DOHH2 (cell line): ENCODE data around the gene GPN2.

Source experiments
- H3F3A ChIP-seq: fragments of 200-600 bp; sonication (generic), shearing (Covaris generic); 2 replicates; pipeline ENCODE4 v1.6.0; 2016; ENCODE audit warnings: antibody characterized with exemption, mild to moderate bottlenecking; ENCODE audit not compliant: control insufficient read depth, insufficient read depth
- H3K27ac ChIP-seq: fragments of 200-600 bp; sonication (generic); 2 replicates; pipeline ENCODE4 v1.5.1; 2014; ENCODE audit warnings: low read depth, mild to moderate bottlenecking, low read length, moderate library complexity
- H3K27me3 ChIP-seq: fragments of 200-600 bp; sonication (generic); 2 replicates; pipeline ENCODE4 v1.6.1; 2014; ENCODE audit warnings: mild to moderate bottlenecking, low read length, mixed read lengths; ENCODE audit not compliant: control insufficient read depth
- H3K36me3 ChIP-seq: fragments of 200-600 bp; sonication (generic); 2 replicates; pipeline ENCODE4 v1.6.1; 2014; ENCODE audit warnings: mild to moderate bottlenecking, low read length, moderate library complexity, mixed read lengths; ENCODE audit not compliant: control insufficient read depth
- H3K4me1 ChIP-seq: fragments of 200-600 bp; sonication (generic); 2 replicates; pipeline ENCODE4 v1.6.1; 2014; ENCODE audit warnings: mild to moderate bottlenecking, low read length, mixed read lengths; ENCODE audit not compliant: control insufficient read depth
- H3K4me2 ChIP-seq: fragments of 200-600 bp; sonication (generic); 2 replicates; pipeline ENCODE4 v1.6.0; 2014; ENCODE audit warnings: mild to moderate bottlenecking, low read length, moderate library complexity
- H3K4me3 ChIP-seq: fragments of 200-600 bp; sonication (generic); 2 replicates; pipeline ENCODE4 v1.5.1; 2014; ENCODE audit warnings: mild to moderate bottlenecking, low read length, mixed read lengths
- H3K79me2 ChIP-seq: fragments of 200-600 bp; sonication (generic); 2 replicates; pipeline ENCODE4 v1.6.1; 2014; ENCODE audit warnings: mild to moderate bottlenecking, low read length, mixed read lengths; ENCODE audit not compliant: control insufficient read depth
- H3K9me2 ChIP-seq: fragments of 200-600 bp; sonication (generic); replicated peaks from 2 replicates; pipeline ENCODE4 v1.6.1; 2014; ENCODE audit warnings: mild to moderate bottlenecking, low read length, mixed read lengths; ENCODE audit not compliant: control insufficient read depth
- H3K9me3 ChIP-seq: fragments of 200-600 bp; sonication (generic); 2 replicates; pipeline ENCODE4 v1.6.1; 2014; ENCODE audit warnings: antibody characterized with exemption, low read length, mixed read lengths; ENCODE audit not compliant: control insufficient read depth, insufficient read depth
- H4K20me1 ChIP-seq: fragments of 200-600 bp; sonication (generic); 2 replicates; pipeline ENCODE4 v1.6.0; 2014; ENCODE audit warnings: low read depth, mild to moderate bottlenecking, antibody characterized with exemption, low read length, moderate library complexity; ENCODE audit not compliant: control insufficient read depth, insufficient read depth
- CTCF ChIP-seq: fragments of 200-600 bp; sonication (generic); IDR thresholded peaks from one replicate; pipeline ENCODE4 v1.5.1; 2014; ENCODE audit warnings: antibody characterized with exemption, mild to moderate bottlenecking, low read depth, low read length; ENCODE audit not compliant: poor library complexity, severe bottlenecking
- EZH2phosphoT487 ChIP-seq: fragments of 200-600 bp; sonication (generic); IDR thresholded peaks from 2 replicates; pipeline ENCODE4 v1.6.1; 2017; ENCODE audit warnings: borderline replicate concordance, mild to moderate bottlenecking, antibody characterized with exemption, low read length, moderate library complexity, mixed read lengths

GPN2 gene

DNA sequence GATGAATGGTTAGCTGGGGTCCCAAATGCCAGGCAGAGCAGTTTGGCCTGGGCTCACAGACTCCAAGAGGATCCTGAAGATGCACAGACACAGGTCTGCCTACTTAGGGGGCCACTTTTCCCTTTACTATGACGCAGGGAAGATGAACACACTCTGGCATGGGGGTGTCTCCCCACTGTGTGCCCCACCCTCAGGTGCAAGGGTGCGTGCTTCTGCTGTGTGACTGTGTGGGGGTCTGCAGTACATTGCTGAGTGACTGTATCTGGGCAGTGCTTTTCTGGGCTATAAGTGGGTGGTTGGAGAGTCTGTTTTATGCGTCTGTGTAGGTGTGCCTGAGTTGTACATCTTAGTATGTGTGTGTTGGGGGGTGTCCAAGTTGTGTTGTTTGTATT is 19.9 kb upstream of the GPN2 start:
- Histone ChIP-seq H3K27me3 (no peaks in the 10 kb centered on the region), H3K36me3 (no peaks in the 10 kb centered on the region), H3K27ac (no peak overlapping the region), H3K4me1 (no peaks in the 10 kb centered on the region), H4K20me1 (no peaks in the 10 kb centered on the region), H3K4me2 (no peak overlapping the region), H3F3A (no peaks in the 10 kb centered on the region), H3K9me2 (no peaks in the 10 kb centered on the region), H3K79me2 (no peaks in the 10 kb centered on the region), H3K9me3 (no peaks in the 10 kb centered on the region), H3K4me3 (no peak overlapping the region)
- TF ChIP-seq CTCF (no peak), EZH2phosphoT487 (no peak)

DNA sequence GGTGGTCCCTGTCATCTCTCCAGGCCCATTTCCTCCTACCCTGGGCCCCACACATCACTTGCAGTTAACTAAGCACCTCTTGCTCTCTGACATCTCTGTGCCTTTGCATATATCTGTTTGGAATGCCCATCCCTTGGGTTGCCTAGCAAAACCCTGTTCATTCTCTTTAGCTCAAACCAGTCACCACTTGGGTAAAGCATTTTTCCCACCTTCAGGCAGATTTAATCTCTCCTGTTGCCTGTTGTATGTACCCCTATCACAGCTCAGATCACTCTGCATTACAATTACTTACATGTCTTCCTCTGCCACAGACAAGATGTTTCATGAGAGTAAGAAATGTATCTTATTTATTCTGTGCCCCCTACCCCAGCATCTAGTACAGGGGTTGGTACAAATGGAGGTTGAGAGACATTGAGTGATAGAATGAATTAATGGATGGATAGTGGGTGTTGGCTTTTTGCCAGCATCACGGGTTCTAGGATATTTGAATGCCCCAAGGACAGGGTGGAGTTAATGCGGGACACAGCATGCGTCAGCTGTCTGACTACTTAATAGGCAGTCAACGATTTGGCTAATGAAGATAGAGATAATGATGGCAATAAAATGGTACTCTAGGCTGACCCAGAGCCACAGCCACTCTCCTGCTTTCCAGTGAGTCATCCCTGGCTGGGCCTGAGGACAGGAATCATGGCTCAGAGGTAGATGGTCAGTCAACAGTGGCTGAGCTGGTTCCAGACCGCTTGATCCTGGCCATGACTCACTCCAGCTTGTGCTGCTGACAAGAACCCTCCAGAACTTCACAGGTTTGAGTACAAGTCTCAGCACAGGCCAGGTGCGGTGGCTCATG is 17.2 kb upstream of the GPN2 start:
- no peaks in the 10 kb centered on the region for H3K79me2 ChIP-seq
- no peaks in the 10 kb centered on the region for H3K27me3 ChIP-seq
- H3K4me1 ChIP-seq, result no peaks in the 10 kb centered on the region
- no peaks in the 10 kb centered on the region for H3K9me2 ChIP-seq
- no peaks in the 10 kb centered on the region for H4K20me1 ChIP-seq
- no peaks in the 10 kb centered on the region for H3K36me3 ChIP-seq
- H3K9me3 ChIP-seq, result no peaks in the 10 kb centered on the region
- H3K4me2 ChIP-seq, result no peak overlapping the region
- no peak overlapping the region for H3K4me3 ChIP-seq
- H3F3A ChIP-seq, result no peaks in the 10 kb centered on the region
- H3K27ac ChIP-seq, result no peak overlapping the region
- TF ChIP-seq CTCF (no peak), EZH2phosphoT487 (no peak)

- Histone ChIP-seq H3K27me3 (no peaks in the 10 kb centered on the region), H3K36me3 (peaks cover 3% of the 10 kb centered on the region; the same call in 1 of the 2 replicates), H3K4me3 (peak overlapping the region; percentile 85), H3F3A (no peaks in the 10 kb centered on the region), H3K9me2 (no peaks in the 10 kb centered on the region), H3K9me3 (no peaks in the 10 kb centered on the region), H3K4me1 (peaks cover 14% of the 10 kb centered on the region), H3K79me2 (peaks cover 34% of the 10 kb centered on the region), H4K20me1 (no peaks in the 10 kb centered on the region), H3K4me2 (peak overlapping the region; percentile 64), H3K27ac (peak overlapping the region; percentile 35; the same call in 1 of the 2 replicates)
- TF ChIP-seq CTCF, result no peak
- TF ChIP-seq EZH2phosphoT487, result no peak
Observed at GRCh38 chr1:26900815-26901511, 10.9 kb upstream of the GPN2 start.
